ENCODE measurements around the gene SDHAF3.

GRCh38 chr7:97089771-97090170 is 27.7 kb upstream of the SDHAF3 start:
- TF ChIP-seq CTCF (IDR thresholded peaks at IDR 0.05) (no peak), RNF2 (IDR thresholded peaks at IDR 0.05; ENCODE audit: borderline replicate concordance, low read depth) (no peak), EP300 (IDR thresholded peaks at IDR 0.05) (no peak), RFX5 (IDR thresholded peaks at IDR 0.05) (no peak), SREBF2 (IDR thresholded peaks at IDR 0.05) (no peak), JUN (IDR thresholded peaks at IDR 0.05) (no peak), SMC3 (IDR thresholded peaks at IDR 0.05) (no peak), POLR2A (IDR thresholded peaks at IDR 0.05; ENCODE audit: low read length) (no peak), MAX (IDR thresholded peaks at IDR 0.05) (no peak), RCOR1 (IDR thresholded peaks at IDR 0.05; ENCODE audit: low read depth, low read length) (no peak)

Measured in A549 (cell line).